Activated CD8-positive, alpha-beta memory T cell treated with anti-CD3 and anti-CD28 coated beads for 1 hour (primary cell): ENCODE measurements around the gene TGM4.

Experiments
- DNase-seq, 2 donors: peaks; one replicate each; pipeline ENCODE4 v3.0.0-alpha.2; 2020; ENCODE audit warnings: low read depth in 1 of 2; ENCODE audit errors: extremely low read depth in 1 of 2

The TGM4 gene

GRCh38 chr3:44913868-44914468 is 39.6 kb downstream of the TGM4 start:
- peak; percentile 16 to 42 for DNase-seq

- DNase-seq = no peak
These were observed 40.5 kb downstream of the TGM4 start for GRCh38 chr3:44914936-44915335.

- no peak for DNase-seq
These were observed 41.5 kb downstream of the TGM4 start for GRCh38 chr3:44915702-44916438.

GRCh38 chr3:44918087-44918486 is 43.7 kb downstream of the TGM4 start:
- DNase-seq = no peak

- DNase-seq = no peak
These were observed 44.2 kb downstream of the TGM4 start for GRCh38 chr3:44918581-44918980.

- no peak for DNase-seq
These were observed 45.7 kb downstream of the TGM4 start for GRCh38 chr3:44920081-44920480.

- DNase-seq = no peak
These were observed 49.4 kb downstream of the TGM4 start for GRCh38 chr3:44923632-44924456.

- DNase-seq = no peak
These were observed 50.2 kb downstream of the TGM4 start for GRCh38 chr3:44924457-44925084.

- no peak for DNase-seq
These were observed 51.8 kb downstream of the TGM4 start for GRCh38 chr3:44926172-44926571.

GRCh38 chr3:44926921-44927320 is 52.5 kb downstream of the TGM4 start:
- DNase-seq = no peak

- no peak for DNase-seq
These were observed 53.0 kb downstream of the TGM4 start for GRCh38 chr3:44927371-44927770.

- DNase-seq = no peak
These were observed 55.4 kb downstream of the TGM4 start for GRCh38 chr3:44929782-44930181.

GRCh38 chr3:44930911-44931310 is 56.5 kb downstream of the TGM4 start:
- no peak for DNase-seq

- DNase-seq = no peak
These were observed 57.4 kb downstream of the TGM4 start for GRCh38 chr3:44931791-44932190.

- no peak for DNase-seq
These were observed 57.9 kb downstream of the TGM4 start for GRCh38 chr3:44932271-44932670.

- no peak for DNase-seq
These were observed 58.9 kb downstream of the TGM4 start for GRCh38 chr3:44932986-44933944.

GRCh38 chr3:44939581-44940036 is 65.2 kb downstream of the TGM4 start:
- no peak for DNase-seq

GRCh38 chr3:44942202-44942921 is 68.0 kb downstream of the TGM4 start:
- no peak for DNase-seq

- DNase-seq = no peak
These were observed 73.8 kb downstream of the TGM4 start for GRCh38 chr3:44948239-44948638.
